Measurements from ENCODE around the gene PTCH1. TPM values are rescaled to one million over a fixed set of nuclear protein-coding genes. Genes with fewer than 3 reads are reported as not detected.

Gene PTCH1
- polyA plus RNA-seq, 2 of the 4 experiments (the other 2 are of a cell fraction) = 1.9 to 4.8 TPM

DNA sequence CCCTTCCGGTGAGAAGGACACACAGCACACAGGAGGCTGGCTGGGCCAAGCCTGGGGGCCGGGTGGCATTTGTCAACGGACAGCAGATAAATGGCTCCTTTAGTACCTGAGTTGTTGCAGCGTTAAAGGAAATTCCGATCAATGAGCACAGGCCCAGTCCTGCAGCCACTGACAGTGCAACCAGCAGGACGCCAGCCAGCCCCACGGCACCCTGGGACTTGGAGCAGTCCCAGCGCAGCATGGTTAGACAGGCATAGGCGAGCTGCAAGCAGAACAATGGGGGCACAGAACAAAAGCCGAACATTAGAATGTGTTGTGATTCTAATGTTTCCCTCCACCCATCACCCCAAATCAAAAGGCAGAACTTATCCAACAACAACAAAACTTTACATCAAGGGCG is 39.3 kb downstream of the PTCH1 start:
- DNase-seq (ENCODE audit: low read depth in 1 of 2, low spot score in 1 of 2) = no peak
- CTCF ChIA-PET = interaction anchor here (1.0 to 1.4 kb wide), 2 partner anchors 12 to 17 kb away, joined by 3 to 4 read pairs; no protein-coding TSS in a partner anchor
- Histone ChIP-seq H3K9me3 (no peaks in the 10 kb centered on the region), H3K27ac (no peak overlapping the region), H3K4me3 (no peak overlapping the region), H3K4me2 (no peak overlapping the region), H3K4me1 (no peaks in the 10 kb centered on the region)
- ATAC-seq = no peak
- TF ChIP-seq CBX8 (IDR thresholded peaks at IDR 0.05) (no peak), FOXS1 (CRISPR knock-in tag; IDR thresholded peaks at IDR 0.05) (no peak), KDM5A (IDR thresholded peaks at IDR 0.05) (no peak), SREBF2 (IDR thresholded peaks at IDR 0.05) (no peak), EP300 (IDR thresholded peaks at IDR 0.05) (no peak)
- POLR2A ChIA-PET = no interaction called here
- 87% methylated on average over 11 of the region's 11 CpGs for whole genome bisulfite sequencing (ENCODE audit: missing lambda C conversion rate)
- no peak for FAIRE-seq

DNA sequence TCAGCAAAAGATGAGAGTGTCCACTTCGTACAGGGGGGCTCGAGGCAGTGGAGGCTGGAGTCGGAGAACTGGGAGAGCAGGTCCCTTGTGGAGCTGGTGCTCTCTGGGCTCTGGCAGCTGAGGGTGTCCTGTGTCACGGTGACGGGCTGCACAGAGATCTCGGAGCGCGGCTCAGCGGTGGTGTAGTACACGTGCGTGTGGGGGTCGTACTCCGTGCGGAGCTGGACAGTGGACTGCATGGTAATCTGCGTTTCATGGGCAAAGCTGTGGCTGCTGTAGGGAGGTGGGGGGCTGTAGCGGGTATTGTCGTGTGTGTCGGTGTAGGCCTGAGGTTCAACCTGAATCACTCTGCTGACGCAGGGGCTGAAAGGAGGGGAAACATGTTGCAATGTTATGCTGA is 48.0 kb downstream of the PTCH1 start:
- Histone ChIP-seq H3K27ac (no peak overlapping the region), H3K9me3 (no peaks in the 10 kb centered on the region), H3K4me3 (no peak overlapping the region), H3K4me2 (no peak overlapping the region), H3K4me1 (no peaks in the 10 kb centered on the region)
- 95% methylated on average over 19 of the region's 19 CpGs for WGBS (ENCODE audit: missing lambda C conversion rate)
- FAIRE-seq (no peak), DNase-seq (ENCODE audit: low read depth in 1 of 2, low spot score in 1 of 2) (no peak), ATAC-seq (no peak)
- POLR2A ChIA-PET = no interaction called here
- TF ChIP-seq, protein P1, sequence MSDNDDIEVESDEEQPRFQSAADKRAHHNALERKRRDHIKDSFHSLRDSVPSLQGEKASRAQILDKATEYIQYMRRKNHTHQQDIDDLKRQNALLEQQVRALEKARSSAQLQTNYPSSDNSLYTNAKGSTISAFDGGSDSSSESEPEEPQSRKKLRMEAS (IDR thresholded peaks at IDR 0.05) = no peak
- TF ChIP-seq HOXA7 (CRISPR knock-in tag; IDR thresholded peaks at IDR 0.05) (no peak), TP53 (CRISPR knock-in tag; IDR thresholded peaks at IDR 0.05) (no peak), POLR2AphosphoS2 (conservative IDR thresholded peaks at IDR 0.05; ENCODE audit: low read length) (no peak), HEYL (CRISPR knock-in tag; IDR thresholded peaks at IDR 0.05) (no peak), HOXB13 (CRISPR knock-in tag; IDR thresholded peaks at IDR 0.05; ENCODE audit: low read depth) (no peak), EP300 (IDR thresholded peaks at IDR 0.05) (no peak), NFE2L2 (conservative IDR thresholded peaks at IDR 0.05; ENCODE audit: low read length) (no peak), SMC3 (IDR thresholded peaks at IDR 0.05) (no peak), MAZ (IDR thresholded peaks at IDR 0.05; ENCODE audit: borderline replicate concordance, low read depth, low read length) (no peak), PHF8 (IDR thresholded peaks at IDR 0.05; ENCODE audit: borderline replicate concordance, low read depth) (no peak), TFCP2L1 (CRISPR knock-in tag; IDR thresholded peaks at IDR 0.05) (no peak), RARB (CRISPR knock-in tag; IDR thresholded peaks at IDR 0.05) (no peak)
- TF ChIP-seq, protein P2, sequence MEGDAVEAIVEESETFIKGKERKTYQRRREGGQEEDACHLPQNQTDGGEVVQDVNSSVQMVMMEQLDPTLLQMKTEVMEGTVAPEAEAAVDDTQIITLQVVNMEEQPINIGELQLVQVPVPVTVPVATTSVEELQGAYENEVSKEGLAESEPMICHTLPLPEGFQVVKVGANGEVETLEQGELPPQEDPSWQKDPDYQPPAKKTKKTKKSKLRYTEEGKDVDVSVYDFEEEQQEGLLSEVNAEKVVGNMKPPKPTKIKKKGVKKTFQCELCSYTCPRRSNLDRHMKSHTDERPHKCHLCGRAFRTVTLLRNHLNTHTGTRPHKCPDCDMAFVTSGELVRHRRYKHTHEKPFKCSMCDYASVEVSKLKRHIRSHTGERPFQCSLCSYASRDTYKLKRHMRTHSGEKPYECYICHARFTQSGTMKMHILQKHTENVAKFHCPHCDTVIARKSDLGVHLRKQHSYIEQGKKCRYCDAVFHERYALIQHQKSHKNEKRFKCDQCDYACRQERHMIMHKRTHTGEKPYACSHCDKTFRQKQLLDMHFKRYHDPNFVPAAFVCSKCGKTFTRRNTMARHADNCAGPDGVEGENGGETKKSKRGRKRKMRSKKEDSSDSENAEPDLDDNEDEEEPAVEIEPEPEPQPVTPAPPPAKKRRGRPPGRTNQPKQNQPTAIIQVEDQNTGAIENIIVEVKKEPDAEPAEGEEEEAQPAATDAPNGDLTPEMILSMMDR (IDR thresholded peaks at IDR 0.05) = no peak
- TF ChIP-seq, protein P3, sequence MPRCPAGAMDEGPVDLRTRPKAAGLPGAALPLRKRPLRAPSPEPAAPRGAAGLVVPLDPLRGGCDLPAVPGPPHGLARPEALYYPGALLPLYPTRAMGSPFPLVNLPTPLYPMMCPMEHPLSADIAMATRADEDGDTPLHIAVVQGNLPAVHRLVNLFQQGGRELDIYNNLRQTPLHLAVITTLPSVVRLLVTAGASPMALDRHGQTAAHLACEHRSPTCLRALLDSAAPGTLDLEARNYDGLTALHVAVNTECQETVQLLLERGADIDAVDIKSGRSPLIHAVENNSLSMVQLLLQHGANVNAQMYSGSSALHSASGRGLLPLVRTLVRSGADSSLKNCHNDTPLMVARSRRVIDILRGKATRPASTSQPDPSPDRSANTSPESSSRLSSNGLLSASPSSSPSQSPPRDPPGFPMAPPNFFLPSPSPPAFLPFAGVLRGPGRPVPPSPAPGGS (IDR thresholded peaks at IDR 0.05) = no peak
- CTCF ChIA-PET = no interaction called here

DNA sequence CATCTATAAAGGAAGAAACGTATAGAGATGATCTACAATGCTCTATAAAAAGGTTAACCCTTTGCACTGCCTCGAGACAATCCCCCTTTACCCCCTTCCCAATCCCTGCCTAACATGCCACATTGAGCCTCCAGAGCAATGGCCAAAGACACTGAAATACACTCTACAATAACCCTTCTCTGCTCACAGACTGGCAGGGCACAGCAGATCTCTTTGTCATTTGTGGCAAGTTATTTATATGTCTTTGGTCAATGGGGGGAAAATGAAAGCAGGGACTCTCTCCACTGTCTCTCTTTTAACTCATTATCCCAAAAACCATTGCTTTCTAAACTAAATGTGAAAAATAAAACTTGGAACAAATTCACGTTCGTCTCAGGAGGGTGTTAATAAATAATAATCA is 51.7 kb downstream of the PTCH1 start:
- no peak for ATAC-seq
- H3K27ac ChIP-seq = no peak overlapping the region
- TF ChIP-seq ESRRA (IDR thresholded peaks at IDR 0.05; ENCODE audit: borderline replicate concordance, low read length) = no peak
- TF ChIP-seq SREBF2 (IDR thresholded peaks at IDR 0.05) = no peak
- ChIA-PET CTCF (no interaction called here), POLR2A (interaction anchor here (1.0 kb wide), 1 partner anchor 39 kb away, joined by 3 read pairs; no protein-coding TSS in a partner anchor)
- no peak overlapping the region for H3K4me3 ChIP-seq
- 80% methylated on average over 4 of the region's 4 CpGs for WGBS (ENCODE audit: missing lambda C conversion rate)
- no peak for FAIRE-seq
- no peaks in the 10 kb centered on the region for H3K4me1 ChIP-seq
- H3K4me2 ChIP-seq = no peak overlapping the region
- DNase-seq (ENCODE audit: low read depth in 1 of 2, low spot score in 1 of 2) = no peak
- H3K9me3 ChIP-seq = no peaks in the 10 kb centered on the region
